AG09319 (cell line): Measurements from ENCODE around the gene ADAMTS14.

Experiments
- DNase-seq: peaks from one replicate; pipeline ENCODE4 v3.0.0-alpha.2; 2010; ENCODE audit warnings: low read depth; ENCODE audit errors: extremely low read depth
- CTCF ChIP-seq: IDR thresholded peaks from 2 replicates; pipeline ENCODE4 v1.5.1; 2011; ENCODE audit warnings: low read depth, mild to moderate bottlenecking, inconsistent platforms, low read length, moderate library complexity

Gene ADAMTS14

GRCh38 chr10:70743430-70743788 is 71.1 kb downstream of the ADAMTS14 start:
- no peak for TF ChIP-seq CTCF
- no peak for DNase-seq

GRCh38 chr10:70743879-70744278 is 71.6 kb downstream of the ADAMTS14 start:
- no peak for TF ChIP-seq CTCF
- no peak for DNase-seq

- TF ChIP-seq CTCF, result no peak
- DNase-seq, result no peak
Measured at GRCh38 chr10:70744617-70745143, 72.4 kb downstream of the ADAMTS14 start.

- TF ChIP-seq CTCF, result no peak
Measured at GRCh38 chr10:70745555-70745954, 73.2 kb downstream of the ADAMTS14 start.

GRCh38 chr10:70747192-70747965 is 75.1 kb downstream of the ADAMTS14 start:
- no peak for DNase-seq
- no peak for TF ChIP-seq CTCF

More at GRCh38 chr10:70745555-70745954, 73.2 kb downstream of the ADAMTS14 start:
- no peak for DNase-seq

GRCh38 chr10:70748305-70748704 is 76.0 kb downstream of the ADAMTS14 start:
- DNase-seq, result no peak
- no peak for TF ChIP-seq CTCF

- no peak for TF ChIP-seq CTCF
- no peak for DNase-seq
Measured at GRCh38 chr10:70748801-70749573, 76.7 kb downstream of the ADAMTS14 start.
